Kidney epithelial cell (primary cell): ENCODE data around the gene RNF220. TPM values are rescaled to one million over a fixed set of nuclear protein-coding genes. Genes with fewer than 3 reads are reported as not detected.

Experiments
- DNase-seq: peaks from one replicate; pipeline ENCODE4 v3.0.0-alpha.2; 2010; ENCODE audit warnings: low read depth
- H3K27me3 ChIP-seq: 2 replicates; pipeline ENCODE4 v1.6.0; 2011; ENCODE audit warnings: low read length; ENCODE audit not compliant: control insufficient read depth, insufficient read depth
- H3K36me3 ChIP-seq: 2 replicates; pipeline ENCODE4 v1.5.1; 2011; ENCODE audit warnings: low read length; ENCODE audit not compliant: control insufficient read depth, insufficient read depth
- H3K4me3 ChIP-seq: 2 replicates; pipeline ENCODE4 v1.5.1; 2011; ENCODE audit warnings: low read depth, mild to moderate bottlenecking, control low read depth, low read length
- total RNA-seq: library from RNA; depleted of rRNA; stranded (reverse); fragments of >200 nt; gene quantifications from 2 replicates; pipeline ENCODE4 v1.2.3, GENCODE V29; 2015
- TF ChIP-seq, protein P1 (sequence below): IDR thresholded peaks from 2 replicates; pipeline ENCODE4 v1.5.1; 2011; ENCODE audit warnings: mild to moderate bottlenecking, moderate library complexity, low read length, control low read depth, inconsistent platforms; ENCODE audit not compliant: insufficient read depth, poor library complexity, severe bottlenecking

Gene RNF220
- total RNA-seq, 1 donor from 2014 or later = 127 TPM

DNA sequence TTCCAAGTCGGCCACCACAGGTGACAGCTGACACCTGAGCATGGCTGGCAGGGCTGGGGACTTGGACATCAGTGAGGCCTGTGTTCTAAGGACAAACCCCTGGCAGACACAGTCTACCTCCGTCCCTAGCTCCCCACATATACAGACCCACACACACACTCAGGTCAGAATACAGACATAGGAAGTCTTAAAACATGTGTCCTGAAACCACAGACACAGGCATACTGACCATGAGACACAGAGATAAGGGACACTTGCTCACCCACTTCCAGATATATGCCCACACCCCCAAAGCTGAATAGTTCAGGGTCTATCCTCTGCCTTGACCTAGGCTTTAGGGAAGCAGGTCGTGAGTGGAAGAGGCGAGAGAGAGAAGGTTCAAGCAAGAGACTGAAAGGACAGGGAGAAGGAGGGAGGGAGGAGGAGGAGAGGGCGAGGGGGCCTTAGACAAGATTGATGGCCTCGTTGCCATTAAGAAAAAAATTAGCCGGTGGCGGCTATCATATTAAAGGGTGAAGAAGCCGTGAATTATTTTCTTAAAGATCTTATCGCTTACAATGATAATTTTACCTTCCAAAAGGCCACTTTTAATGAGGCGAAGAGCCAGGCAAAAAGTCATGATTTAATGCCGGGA lies 219.3 kb downstream of the RNF220 start:
- no peak for DNase-seq
- TF ChIP-seq, protein P1, sequence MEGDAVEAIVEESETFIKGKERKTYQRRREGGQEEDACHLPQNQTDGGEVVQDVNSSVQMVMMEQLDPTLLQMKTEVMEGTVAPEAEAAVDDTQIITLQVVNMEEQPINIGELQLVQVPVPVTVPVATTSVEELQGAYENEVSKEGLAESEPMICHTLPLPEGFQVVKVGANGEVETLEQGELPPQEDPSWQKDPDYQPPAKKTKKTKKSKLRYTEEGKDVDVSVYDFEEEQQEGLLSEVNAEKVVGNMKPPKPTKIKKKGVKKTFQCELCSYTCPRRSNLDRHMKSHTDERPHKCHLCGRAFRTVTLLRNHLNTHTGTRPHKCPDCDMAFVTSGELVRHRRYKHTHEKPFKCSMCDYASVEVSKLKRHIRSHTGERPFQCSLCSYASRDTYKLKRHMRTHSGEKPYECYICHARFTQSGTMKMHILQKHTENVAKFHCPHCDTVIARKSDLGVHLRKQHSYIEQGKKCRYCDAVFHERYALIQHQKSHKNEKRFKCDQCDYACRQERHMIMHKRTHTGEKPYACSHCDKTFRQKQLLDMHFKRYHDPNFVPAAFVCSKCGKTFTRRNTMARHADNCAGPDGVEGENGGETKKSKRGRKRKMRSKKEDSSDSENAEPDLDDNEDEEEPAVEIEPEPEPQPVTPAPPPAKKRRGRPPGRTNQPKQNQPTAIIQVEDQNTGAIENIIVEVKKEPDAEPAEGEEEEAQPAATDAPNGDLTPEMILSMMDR = no peak
- no peaks in the 10 kb centered on the region for H3K27me3 ChIP-seq
- no peaks in the 10 kb centered on the region for H3K36me3 ChIP-seq
- no peak overlapping the region for H3K4me3 ChIP-seq

DNA sequence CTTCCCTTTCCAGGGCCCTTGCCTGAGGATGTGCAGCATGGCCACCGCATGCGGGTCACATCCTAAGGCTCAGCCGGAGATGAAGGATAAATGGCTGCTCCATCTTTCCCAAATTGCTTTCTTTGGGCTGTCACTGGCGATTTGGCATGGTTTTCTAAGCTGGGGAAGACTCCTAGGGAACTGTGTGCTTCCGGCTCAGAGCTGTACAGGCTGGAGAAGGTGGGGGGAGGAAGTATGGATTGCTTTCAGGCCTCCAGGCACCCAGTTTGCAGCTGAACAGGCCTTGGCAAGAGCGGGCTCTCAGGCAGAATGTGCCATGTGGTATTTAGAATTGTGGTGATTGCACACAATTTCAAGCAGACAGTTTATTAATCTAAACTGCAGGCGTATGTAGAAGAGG lies 220.3 kb downstream of the RNF220 start:
- TF ChIP-seq, protein P1 = no peak
- H3K27me3 ChIP-seq = no peaks in the 10 kb centered on the region
- no peak overlapping the region for H3K4me3 ChIP-seq
- no peaks in the 10 kb centered on the region for H3K36me3 ChIP-seq
- no peak for DNase-seq

DNA sequence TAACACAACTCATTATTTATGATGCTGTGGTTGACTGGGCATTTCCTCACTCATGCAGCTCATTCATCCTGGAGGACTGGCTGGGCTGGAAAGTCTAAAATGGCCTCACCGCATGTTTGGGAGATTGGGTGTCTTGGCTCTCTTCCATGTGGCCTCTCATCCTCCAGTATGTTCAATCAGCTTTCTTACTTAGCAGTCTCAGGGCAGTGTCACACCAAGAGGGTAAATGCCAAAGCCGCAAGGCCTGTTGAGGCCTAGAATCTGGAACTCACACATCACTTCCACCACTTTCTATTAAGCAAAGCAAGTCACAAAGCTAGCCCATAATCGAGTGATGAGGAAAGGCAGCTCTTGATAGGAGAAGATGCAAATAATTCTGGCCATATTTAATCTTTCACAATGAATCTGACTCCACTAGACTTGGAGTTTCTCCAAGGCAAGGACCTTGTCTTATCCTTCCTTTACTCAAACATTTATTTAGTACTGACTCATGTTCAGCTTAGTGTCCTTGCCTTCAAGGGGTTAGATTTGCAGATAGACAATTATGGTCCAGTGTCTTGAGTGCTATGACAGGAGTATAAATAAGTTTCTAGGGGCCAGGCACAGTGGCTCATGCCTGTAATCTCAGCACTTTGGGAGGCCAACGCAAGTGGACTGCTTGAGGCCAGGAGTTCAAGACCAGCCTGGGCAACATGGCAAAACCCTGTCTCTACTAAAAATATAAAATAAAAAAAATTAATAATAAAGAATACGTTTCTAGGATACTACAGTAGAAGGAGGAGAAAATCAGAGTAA lies 224.1 kb downstream of the RNF220 start:
- no peak for DNase-seq
- peaks cover 1% of the 10 kb centered on the region for H3K36me3 ChIP-seq
- H3K4me3 ChIP-seq = no peak overlapping the region
- TF ChIP-seq, protein P1 = no peak
- H3K27me3 ChIP-seq = no peaks in the 10 kb centered on the region

DNA sequence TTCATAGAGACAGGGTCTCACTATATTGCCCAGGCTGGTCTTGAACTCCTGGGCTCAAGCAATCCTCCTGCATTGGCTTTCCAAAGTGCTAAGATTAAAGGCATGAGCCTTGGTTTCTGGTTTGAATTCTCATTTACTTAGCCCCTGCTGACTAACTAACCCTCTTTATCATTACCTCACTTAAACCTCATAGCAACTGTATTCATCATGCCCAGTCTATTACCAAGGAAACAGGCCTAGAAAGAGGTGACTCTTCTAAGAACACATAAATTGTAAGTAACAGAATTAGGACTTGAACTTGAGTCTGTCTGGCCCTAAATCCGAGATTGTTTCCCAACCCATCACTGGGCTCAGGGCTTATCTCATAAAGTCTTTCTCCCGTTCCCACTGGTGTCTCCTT lies 225.1 kb downstream of the RNF220 start:
- Histone ChIP-seq H3K27me3 (no peaks in the 10 kb centered on the region), H3K4me3 (no peak overlapping the region), H3K36me3 (peaks cover 1% of the 10 kb centered on the region)
- DNase-seq = no peak
- TF ChIP-seq, protein P1 = no peak

DNA sequence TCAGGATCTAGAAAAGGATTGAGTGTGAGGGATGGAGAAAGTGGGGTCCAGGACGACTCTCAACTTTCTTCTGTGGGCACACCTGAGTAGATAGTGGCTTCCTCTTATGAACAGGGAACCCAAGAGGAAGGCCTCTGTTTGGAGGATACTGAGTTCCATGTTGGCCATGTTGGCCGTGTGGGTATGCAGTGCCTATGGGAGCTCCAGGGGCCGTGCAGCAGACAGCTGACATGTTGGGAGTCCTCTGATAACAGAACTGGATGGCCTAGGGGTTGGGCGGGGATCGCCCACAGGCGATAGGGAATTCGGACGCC lies 226.2 kb downstream of the RNF220 start:
- peaks cover 1% of the 10 kb centered on the region for H3K36me3 ChIP-seq
- no peak for DNase-seq
- peak overlapping the region; percentile 69 for H3K4me3 ChIP-seq
- TF ChIP-seq, protein P1 = no peak
- H3K27me3 ChIP-seq = no peaks in the 10 kb centered on the region
